HepG2 (cell line): ENCODE measurements around the gene TICAM2. TPM values are rescaled to one million over a fixed set of nuclear protein-coding genes. Genes with fewer than 3 reads are reported as not detected.

ENCODE experiments used
- CBFB ChIP-seq: sonication (generic); formaldehyde crosslinking; IDR thresholded peaks from 2 replicates; pipeline ENCODE4 v1.4.0; 2020; ENCODE audit warnings: missing genetic modification reagents
- CENPX ChIP-seq: sonication (generic); formaldehyde crosslinking; IDR thresholded peaks from 2 replicates; pipeline ENCODE4 v1.9.0; 2021; ENCODE audit warnings: mild to moderate bottlenecking, missing genetic modification reagents, moderate library complexity
- ERF ChIP-seq: IDR thresholded peaks from 2 replicates; pipeline ENCODE4 v1.6.1; 2018; ENCODE audit warnings: missing biosample characterization, missing genetic modification reagents
- MATR3 ChIP-seq: sonication (generic); formaldehyde crosslinking; IDR thresholded peaks from 2 replicates; pipeline ENCODE4 v1.4.0; 2020; ENCODE audit warnings: missing genetic modification reagents
- POLR2AphosphoS5 ChIP-seq: IDR thresholded peaks from 2 replicates; pipeline ENCODE4 v1.6.1; 2012; ENCODE audit warnings: low read depth, low read length
- SMARCE1 ChIP-seq: fragments of 450-650 bp; IDR thresholded peaks from 2 replicates; pipeline ENCODE4 v1.6.1; 2017; ENCODE audit warnings: borderline replicate concordance
- XRCC5 ChIP-seq: fragments of 200-400 bp; formaldehyde crosslinking; optimal IDR thresholded peaks from 2 replicates; pipeline ENCODE3; 2017; ENCODE audit warnings: mild to moderate bottlenecking, low read length
- ZNF24 ChIP-seq: fragments of 450-650 bp; IDR thresholded peaks from 2 replicates; pipeline ENCODE4 v1.6.1; 2017; ENCODE audit warnings: antibody characterized with exemption, mild to moderate bottlenecking
- ZNF552 ChIP-seq: sonication (generic); formaldehyde crosslinking; IDR thresholded peaks from 2 replicates; pipeline ENCODE4 v1.9.0; 2022; ENCODE audit warnings: missing genetic modification reagents, mild to moderate bottlenecking, borderline replicate concordance
- ZNF589 ChIP-seq: sonication (generic); formaldehyde crosslinking; conservative IDR thresholded peaks from 2 replicates; pipeline ENCODE4 v1.8.0; 2022; ENCODE audit warnings: mild to moderate bottlenecking, moderate library complexity, missing genetic modification reagents
- ZNF766 ChIP-seq: sonication (generic); formaldehyde crosslinking; IDR thresholded peaks from 2 replicates; pipeline ENCODE4 v1.5.0; 2020; ENCODE audit warnings: missing genetic modification reagents, borderline replicate concordance
- ZSCAN31 ChIP-seq: sonication (generic); formaldehyde crosslinking; IDR thresholded peaks from 2 replicates; pipeline ENCODE4 v1.5.0; 2020; ENCODE audit warnings: low read depth, mild to moderate bottlenecking, missing genetic modification reagents
- polyA plus RNA-seq, 8 experiments: library from polyadenylated mRNA; depleted of rRNA in 3 of 8; stranded (reverse) in 7 of 8; unstranded in 1 of 8; fragments of >200 nt; fragmentation: Illumina TruSeq in 4 of 8; extraction: Trizol in 4 of 8; gene quantifications; 2 replicates each; pipeline versions ENCODE4 v1.2.1 to v1.2.3, GENCODE V29; 2011 to 2016; ENCODE audit warnings: low read depth in 4 of 8, missing spikeins in 1 of 8, mixed read lengths in 1 of 8; ENCODE audit not compliant: insufficient read depth in 1 of 8
- total RNA-seq, 5 experiments: library from RNA; depleted of rRNA; stranded (reverse); fragments of >200 nt; fragmentation: Illumina TruSeq; extraction: Trizol; gene quantifications; 2 replicates each; pipeline ENCODE4 v1.2.3, GENCODE V29; 2016; ENCODE audit warnings: low read depth in 1 of 5
- TF ChIP-seq, protein P1 (sequence below): sonication (generic); formaldehyde crosslinking; IDR thresholded peaks from 2 replicates; pipeline ENCODE4 v1.5.1; 2020; ENCODE audit warnings: mild to moderate bottlenecking, missing genetic modification reagents, moderate library complexity
- TF ChIP-seq, protein P2 (sequence below): sonication (generic); formaldehyde crosslinking; IDR thresholded peaks from 2 replicates; pipeline ENCODE4 v1.5.0; 2020; ENCODE audit warnings: missing genetic modification reagents, mild to moderate bottlenecking, borderline replicate concordance
- TF ChIP-seq, protein P3 (sequence below): sonication (generic); formaldehyde crosslinking; IDR thresholded peaks from 2 replicates; pipeline ENCODE4 v1.8.1; 2023; ENCODE audit warnings: mild to moderate bottlenecking, missing genetic modification reagents
- TF ChIP-seq, protein P4 (sequence below): sonication (generic); formaldehyde crosslinking; IDR thresholded peaks from 2 replicates; pipeline ENCODE4 v1.9.0; 2021; ENCODE audit warnings: mild to moderate bottlenecking, missing genetic modification reagents

TICAM2 gene
- total and polyA plus RNA-seq, 2 of the 13 experiments (the other 11 are each of a cell fraction or from before 2014, with no cell fraction given), result 0.04 TPM; not detected in 1

DNA sequence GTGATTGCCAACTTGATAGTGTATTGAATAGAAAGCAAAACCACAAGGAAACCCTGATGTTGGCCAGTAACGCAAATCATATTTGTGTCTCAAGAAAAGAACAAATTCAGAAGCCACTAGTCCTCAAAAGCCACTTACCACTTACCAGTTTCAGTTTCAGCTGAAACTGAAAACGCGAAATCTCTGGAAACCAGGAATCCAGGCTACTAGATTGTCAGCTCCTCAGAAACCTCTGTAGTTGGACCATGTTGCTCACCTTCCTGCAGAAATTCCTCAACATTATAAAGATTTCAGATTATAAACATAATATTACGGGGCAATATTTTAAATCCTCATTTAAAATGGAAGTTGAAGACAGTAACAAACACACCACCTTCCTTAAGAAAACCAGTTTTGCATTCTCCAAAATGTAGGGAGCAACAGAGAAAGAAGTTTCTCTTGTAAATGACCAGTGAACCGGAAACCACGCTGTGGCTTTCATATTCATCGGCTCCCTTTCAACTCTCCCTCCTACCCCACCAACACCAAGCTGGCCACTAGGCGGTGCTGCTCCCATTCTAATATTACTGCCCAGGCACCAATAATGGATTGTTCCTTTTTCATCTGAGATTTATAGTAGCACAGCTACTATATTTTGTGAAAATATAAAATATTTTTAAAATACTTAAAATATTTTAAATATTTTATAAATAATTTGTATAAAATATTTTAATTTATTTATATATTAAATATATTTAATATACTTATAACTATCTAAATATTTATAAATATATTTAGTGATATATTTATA lies 32.3 kb upstream of the TICAM2 start (continued):
- TF ChIP-seq, protein P1, sequence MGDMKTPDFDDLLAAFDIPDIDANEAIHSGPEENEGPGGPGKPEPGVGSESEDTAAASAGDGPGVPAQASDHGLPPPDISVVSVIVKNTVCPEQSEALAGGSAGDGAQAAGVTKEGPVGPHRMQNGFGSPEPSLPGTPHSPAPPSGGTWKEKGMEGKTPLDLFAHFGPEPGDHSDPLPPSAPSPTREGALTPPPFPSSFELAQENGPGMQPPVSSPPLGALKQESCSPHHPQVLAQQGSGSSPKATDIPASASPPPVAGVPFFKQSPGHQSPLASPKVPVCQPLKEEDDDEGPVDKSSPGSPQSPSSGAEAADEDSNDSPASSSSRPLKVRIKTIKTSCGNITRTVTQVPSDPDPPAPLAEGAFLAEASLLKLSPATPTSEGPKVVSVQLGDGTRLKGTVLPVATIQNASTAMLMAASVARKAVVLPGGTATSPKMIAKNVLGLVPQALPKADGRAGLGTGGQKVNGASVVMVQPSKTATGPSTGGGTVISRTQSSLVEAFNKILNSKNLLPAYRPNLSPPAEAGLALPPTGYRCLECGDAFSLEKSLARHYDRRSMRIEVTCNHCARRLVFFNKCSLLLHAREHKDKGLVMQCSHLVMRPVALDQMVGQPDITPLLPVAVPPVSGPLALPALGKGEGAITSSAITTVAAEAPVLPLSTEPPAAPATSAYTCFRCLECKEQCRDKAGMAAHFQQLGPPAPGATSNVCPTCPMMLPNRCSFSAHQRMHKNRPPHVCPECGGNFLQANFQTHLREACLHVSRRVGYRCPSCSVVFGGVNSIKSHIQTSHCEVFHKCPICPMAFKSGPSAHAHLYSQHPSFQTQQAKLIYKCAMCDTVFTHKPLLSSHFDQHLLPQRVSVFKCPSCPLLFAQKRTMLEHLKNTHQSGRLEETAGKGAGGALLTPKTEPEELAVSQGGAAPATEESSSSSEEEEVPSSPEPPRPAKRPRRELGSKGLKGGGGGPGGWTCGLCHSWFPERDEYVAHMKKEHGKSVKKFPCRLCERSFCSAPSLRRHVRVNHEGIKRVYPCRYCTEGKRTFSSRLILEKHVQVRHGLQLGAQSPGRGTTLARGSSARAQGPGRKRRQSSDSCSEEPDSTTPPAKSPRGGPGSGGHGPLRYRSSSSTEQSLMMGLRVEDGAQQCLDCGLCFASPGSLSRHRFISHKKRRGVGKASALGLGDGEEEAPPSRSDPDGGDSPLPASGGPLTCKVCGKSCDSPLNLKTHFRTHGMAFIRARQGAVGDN (CRISPR knock-in tag), result no peak
- no peak for TF ChIP-seq MATR3
- peak; percentile 52; the same call in 1 of the 2 replicates for TF ChIP-seq POLR2AphosphoS5
- TF ChIP-seq ZNF766 (CRISPR knock-in tag), result no peak
- TF ChIP-seq, protein P2, sequence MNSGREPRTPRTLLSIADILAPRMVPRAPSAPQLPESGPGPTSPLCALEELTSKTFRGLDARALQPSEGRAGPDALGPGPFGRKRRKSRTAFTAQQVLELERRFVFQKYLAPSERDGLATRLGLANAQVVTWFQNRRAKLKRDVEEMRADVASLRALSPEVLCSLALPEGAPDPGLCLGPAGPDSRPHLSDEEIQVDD (CRISPR knock-in tag), result no peak
- peak; percentile 45 for TF ChIP-seq XRCC5
- TF ChIP-seq ZNF589 (CRISPR knock-in tag), result no peak
- TF ChIP-seq SMARCE1, result no peak
- no peak for TF ChIP-seq CBFB (CRISPR knock-in tag)
- TF ChIP-seq ZNF24, result no peak
- no peak for TF ChIP-seq ZSCAN31 (CRISPR knock-in tag)
- TF ChIP-seq, protein P3, sequence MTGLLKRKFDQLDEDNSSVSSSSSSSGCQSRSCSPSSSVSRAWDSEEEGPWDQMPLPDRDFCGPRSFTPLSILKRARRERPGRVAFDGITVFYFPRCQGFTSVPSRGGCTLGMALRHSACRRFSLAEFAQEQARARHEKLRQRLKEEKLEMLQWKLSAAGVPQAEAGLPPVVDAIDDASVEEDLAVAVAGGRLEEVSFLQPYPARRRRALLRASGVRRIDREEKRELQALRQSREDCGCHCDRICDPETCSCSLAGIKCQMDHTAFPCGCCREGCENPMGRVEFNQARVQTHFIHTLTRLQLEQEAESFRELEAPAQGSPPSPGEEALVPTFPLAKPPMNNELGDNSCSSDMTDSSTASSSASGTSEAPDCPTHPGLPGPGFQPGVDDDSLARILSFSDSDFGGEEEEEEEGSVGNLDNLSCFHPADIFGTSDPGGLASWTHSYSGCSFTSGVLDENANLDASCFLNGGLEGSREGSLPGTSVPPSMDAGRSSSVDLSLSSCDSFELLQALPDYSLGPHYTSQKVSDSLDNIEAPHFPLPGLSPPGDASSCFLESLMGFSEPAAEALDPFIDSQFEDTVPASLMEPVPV, result no peak
- TF ChIP-seq, protein P4, sequence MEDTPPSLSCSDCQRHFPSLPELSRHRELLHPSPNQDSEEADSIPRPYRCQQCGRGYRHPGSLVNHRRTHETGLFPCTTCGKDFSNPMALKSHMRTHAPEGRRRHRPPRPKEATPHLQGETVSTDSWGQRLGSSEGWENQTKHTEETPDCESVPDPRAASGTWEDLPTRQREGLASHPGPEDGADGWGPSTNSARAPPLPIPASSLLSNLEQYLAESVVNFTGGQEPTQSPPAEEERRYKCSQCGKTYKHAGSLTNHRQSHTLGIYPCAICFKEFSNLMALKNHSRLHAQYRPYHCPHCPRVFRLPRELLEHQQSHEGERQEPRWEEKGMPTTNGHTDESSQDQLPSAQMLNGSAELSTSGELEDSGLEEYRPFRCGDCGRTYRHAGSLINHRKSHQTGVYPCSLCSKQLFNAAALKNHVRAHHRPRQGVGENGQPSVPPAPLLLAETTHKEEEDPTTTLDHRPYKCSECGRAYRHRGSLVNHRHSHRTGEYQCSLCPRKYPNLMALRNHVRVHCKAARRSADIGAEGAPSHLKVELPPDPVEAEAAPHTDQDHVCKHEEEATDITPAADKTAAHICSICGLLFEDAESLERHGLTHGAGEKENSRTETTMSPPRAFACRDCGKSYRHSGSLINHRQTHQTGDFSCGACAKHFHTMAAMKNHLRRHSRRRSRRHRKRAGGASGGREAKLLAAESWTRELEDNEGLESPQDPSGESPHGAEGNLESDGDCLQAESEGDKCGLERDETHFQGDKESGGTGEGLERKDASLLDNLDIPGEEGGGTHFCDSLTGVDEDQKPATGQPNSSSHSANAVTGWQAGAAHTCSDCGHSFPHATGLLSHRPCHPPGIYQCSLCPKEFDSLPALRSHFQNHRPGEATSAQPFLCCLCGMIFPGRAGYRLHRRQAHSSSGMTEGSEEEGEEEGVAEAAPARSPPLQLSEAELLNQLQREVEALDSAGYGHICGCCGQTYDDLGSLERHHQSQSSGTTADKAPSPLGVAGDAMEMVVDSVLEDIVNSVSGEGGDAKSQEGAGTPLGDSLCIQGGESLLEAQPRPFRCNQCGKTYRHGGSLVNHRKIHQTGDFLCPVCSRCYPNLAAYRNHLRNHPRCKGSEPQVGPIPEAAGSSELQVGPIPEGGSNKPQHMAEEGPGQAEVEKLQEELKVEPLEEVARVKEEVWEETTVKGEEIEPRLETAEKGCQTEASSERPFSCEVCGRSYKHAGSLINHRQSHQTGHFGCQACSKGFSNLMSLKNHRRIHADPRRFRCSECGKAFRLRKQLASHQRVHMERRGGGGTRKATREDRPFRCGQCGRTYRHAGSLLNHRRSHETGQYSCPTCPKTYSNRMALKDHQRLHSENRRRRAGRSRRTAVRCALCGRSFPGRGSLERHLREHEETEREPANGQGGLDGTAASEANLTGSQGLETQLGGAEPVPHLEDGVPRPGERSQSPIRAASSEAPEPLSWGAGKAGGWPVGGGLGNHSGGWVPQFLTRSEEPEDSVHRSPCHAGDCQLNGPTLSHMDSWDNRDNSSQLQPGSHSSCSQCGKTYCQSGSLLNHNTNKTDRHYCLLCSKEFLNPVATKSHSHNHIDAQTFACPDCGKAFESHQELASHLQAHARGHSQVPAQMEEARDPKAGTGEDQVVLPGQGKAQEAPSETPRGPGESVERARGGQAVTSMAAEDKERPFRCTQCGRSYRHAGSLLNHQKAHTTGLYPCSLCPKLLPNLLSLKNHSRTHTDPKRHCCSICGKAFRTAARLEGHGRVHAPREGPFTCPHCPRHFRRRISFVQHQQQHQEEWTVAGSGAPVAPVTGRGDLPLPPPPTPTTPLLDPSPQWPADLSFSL (CRISPR knock-in tag), result no peak
- TF ChIP-seq ERF (CRISPR knock-in tag), result peak; percentile 50; the same call in 1 of the 2 replicates
- TF ChIP-seq CENPX, result no peak
- TF ChIP-seq ZNF552 (CRISPR knock-in tag), result no peak
